IMR-90 (cell line): ENCODE data around the gene VMAC.
"Not testable (repeated sequence)": the region's sequence is repeated elsewhere in the genome, so short reads cannot be mapped to it uniquely, and the experiment has no call there.

Experiments
- BHLHE40 ChIP-seq: fragments of 150-350 bp; IDR thresholded peaks from 2 replicates; pipeline ENCODE4 v1.6.1; 2016; ENCODE audit warnings: mild to moderate bottlenecking, low read depth, low read length
- CHD1 ChIP-seq: IDR thresholded peaks from 2 replicates; pipeline ENCODE4 v1.6.1; 2012; ENCODE audit warnings: low read depth, low read length, improper control_type of control experiment
- MAFK ChIP-seq: IDR thresholded peaks from 2 replicates; pipeline ENCODE4 v1.6.1; 2012; ENCODE audit warnings: low read depth, low read length, improper control_type of control experiment
- MAZ ChIP-seq: IDR thresholded peaks from 2 replicates; pipeline ENCODE4 v1.6.1; 2012; ENCODE audit warnings: low read depth, mild to moderate bottlenecking, low read length, improper control_type of control experiment, moderate library complexity, borderline replicate concordance
- POLR2A ChIP-seq: IDR thresholded peaks from 2 replicates; pipeline ENCODE4 v1.6.1; 2012; ENCODE audit warnings: mild to moderate bottlenecking, low read depth, low read length
- RCOR1 ChIP-seq: IDR thresholded peaks from 2 replicates; pipeline ENCODE4 v1.6.1; 2012; ENCODE audit warnings: mild to moderate bottlenecking, low read length, improper control_type of control experiment; ENCODE audit not compliant: insufficient replicate concordance
- RFX5 ChIP-seq: IDR thresholded peaks from 2 replicates; pipeline ENCODE4 v1.8.0; 2012; ENCODE audit warnings: low read depth, mild to moderate bottlenecking, low read length, moderate library complexity
- TF ChIP-seq, protein P1 (sequence below): fragments of 150-350 bp; IDR thresholded peaks from 2 replicates; pipeline ENCODE4 v1.6.1; 2016; ENCODE audit warnings: low read depth, mild to moderate bottlenecking, low read length, moderate library complexity, borderline replicate concordance
- TF ChIP-seq, protein P2 (sequence below): conservative IDR thresholded peaks from 2 replicates; pipeline ENCODE4 v1.5.1; 2012; ENCODE audit warnings: mild to moderate bottlenecking, low read depth, low read length, improper control_type of control experiment
- TF ChIP-seq, protein P3 (sequence below): fragments of 150-350 bp; IDR thresholded peaks from 2 replicates; pipeline ENCODE4 v1.6.1; 2017; ENCODE audit warnings: mild to moderate bottlenecking, antibody characterized with exemption, low read length, low read depth

DNA sequence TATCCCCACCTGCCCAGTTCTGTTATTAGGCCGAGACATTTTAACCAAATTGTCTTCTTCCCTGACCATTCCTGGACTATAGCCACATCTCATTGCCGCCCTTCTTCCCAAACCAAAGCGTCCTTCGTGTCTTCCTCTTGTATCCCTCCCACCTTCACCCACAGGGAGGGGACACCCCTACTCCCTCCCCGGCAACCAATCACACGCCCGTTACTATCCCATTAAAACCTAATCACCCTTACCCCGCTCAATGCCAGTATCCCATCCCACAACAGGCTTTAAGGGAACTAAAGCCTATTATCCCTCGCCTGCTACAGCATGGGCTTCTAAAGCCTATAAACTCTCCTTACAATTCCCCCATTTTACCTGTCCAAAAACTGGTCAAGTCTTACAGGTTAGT, 49.5 kb upstream of the VMAC start:
- TF ChIP-seq, protein P1, sequence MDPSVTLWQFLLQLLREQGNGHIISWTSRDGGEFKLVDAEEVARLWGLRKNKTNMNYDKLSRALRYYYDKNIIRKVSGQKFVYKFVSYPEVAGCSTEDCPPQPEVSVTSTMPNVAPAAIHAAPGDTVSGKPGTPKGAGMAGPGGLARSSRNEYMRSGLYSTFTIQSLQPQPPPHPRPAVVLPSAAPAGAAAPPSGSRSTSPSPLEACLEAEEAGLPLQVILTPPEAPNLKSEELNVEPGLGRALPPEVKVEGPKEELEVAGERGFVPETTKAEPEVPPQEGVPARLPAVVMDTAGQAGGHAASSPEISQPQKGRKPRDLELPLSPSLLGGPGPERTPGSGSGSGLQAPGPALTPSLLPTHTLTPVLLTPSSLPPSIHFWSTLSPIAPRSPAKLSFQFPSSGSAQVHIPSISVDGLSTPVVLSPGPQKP: not testable (repeated sequence)
- TF ChIP-seq, protein P2, sequence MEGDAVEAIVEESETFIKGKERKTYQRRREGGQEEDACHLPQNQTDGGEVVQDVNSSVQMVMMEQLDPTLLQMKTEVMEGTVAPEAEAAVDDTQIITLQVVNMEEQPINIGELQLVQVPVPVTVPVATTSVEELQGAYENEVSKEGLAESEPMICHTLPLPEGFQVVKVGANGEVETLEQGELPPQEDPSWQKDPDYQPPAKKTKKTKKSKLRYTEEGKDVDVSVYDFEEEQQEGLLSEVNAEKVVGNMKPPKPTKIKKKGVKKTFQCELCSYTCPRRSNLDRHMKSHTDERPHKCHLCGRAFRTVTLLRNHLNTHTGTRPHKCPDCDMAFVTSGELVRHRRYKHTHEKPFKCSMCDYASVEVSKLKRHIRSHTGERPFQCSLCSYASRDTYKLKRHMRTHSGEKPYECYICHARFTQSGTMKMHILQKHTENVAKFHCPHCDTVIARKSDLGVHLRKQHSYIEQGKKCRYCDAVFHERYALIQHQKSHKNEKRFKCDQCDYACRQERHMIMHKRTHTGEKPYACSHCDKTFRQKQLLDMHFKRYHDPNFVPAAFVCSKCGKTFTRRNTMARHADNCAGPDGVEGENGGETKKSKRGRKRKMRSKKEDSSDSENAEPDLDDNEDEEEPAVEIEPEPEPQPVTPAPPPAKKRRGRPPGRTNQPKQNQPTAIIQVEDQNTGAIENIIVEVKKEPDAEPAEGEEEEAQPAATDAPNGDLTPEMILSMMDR: not testable (repeated sequence)
- not testable (repeated sequence) for TF ChIP-seq BHLHE40, RCOR1, CHD1, RFX5, MAZ, POLR2A, MAFK
- TF ChIP-seq, protein P3, sequence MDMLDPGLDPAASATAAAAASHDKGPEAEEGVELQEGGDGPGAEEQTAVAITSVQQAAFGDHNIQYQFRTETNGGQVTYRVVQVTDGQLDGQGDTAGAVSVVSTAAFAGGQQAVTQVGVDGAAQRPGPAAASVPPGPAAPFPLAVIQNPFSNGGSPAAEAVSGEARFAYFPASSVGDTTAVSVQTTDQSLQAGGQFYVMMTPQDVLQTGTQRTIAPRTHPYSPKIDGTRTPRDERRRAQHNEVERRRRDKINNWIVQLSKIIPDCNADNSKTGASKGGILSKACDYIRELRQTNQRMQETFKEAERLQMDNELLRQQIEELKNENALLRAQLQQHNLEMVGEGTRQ: not testable (repeated sequence)
